Measurements from ENCODE around the gene SHC1.

Gene SHC1

GRCh38 chr1:154973344-154974101, 3.0 kb upstream of the SHC1 start:
- DNase-seq (ENCODE audit: low spot score): peak; percentile 88

GRCh38 chr1:154972517-154973343, 2.2 kb upstream of the SHC1 start:
- DNase-seq (ENCODE audit: low spot score): no peak

- DNase-seq (ENCODE audit: low spot score): no peak
These were observed 1.6 kb upstream of the SHC1 start for GRCh38 chr1:154972213-154972516.

- no peak for DNase-seq (ENCODE audit: low spot score)
These were observed 923 bp upstream of the SHC1 start for GRCh38 chr1:154971341-154971998.

GRCh38 chr1:154969860-154970452, 591 bp downstream of the SHC1 start:
- DNase-seq (ENCODE audit: low spot score): no peak

GRCh38 chr1:154969246-154969645, 1.3 kb downstream of the SHC1 start:
- DNase-seq (ENCODE audit: low spot score): no peak

- no peak for DNase-seq (ENCODE audit: low spot score)
These were observed 1.8 kb downstream of the SHC1 start for GRCh38 chr1:154968731-154969130.

GRCh38 chr1:154967331-154967950, 3.1 kb downstream of the SHC1 start:
- no peak for DNase-seq (ENCODE audit: low spot score)

- no peak for DNase-seq (ENCODE audit: low spot score)
These were observed 4.4 kb downstream of the SHC1 start for GRCh38 chr1:154966111-154966510.

- DNase-seq (ENCODE audit: low spot score): no peak
These were observed 6.2 kb downstream of the SHC1 start for GRCh38 chr1:154964359-154964758.

GRCh38 chr1:154963643-154964042, 6.9 kb downstream of the SHC1 start:
- no peak for DNase-seq (ENCODE audit: low spot score)

GRCh38 chr1:154962795-154963330, 7.7 kb downstream of the SHC1 start:
- DNase-seq (ENCODE audit: low spot score): no peak

- no peak for DNase-seq (ENCODE audit: low spot score)
These were observed 8.3 kb downstream of the SHC1 start for GRCh38 chr1:154962156-154962749.

GRCh38 chr1:154961207-154962155, 9.1 kb downstream of the SHC1 start, which contains the start of gene PYGO2:
Gene PYGO2, minus strand, starts transcription at chr1:154961782. Its CDS starts 206 bp downstream, at chr1:154961576.
- peak; percentile 71 for DNase-seq (ENCODE audit: low spot score)

GRCh38 chr1:154960446-154961136, 10.0 kb downstream of the SHC1 start:
- DNase-seq (ENCODE audit: low spot score): no peak

- no peak for DNase-seq (ENCODE audit: low spot score)
These were observed 11.1 kb downstream of the SHC1 start for GRCh38 chr1:154959426-154959780.

- DNase-seq (ENCODE audit: low spot score): no peak
These were observed 11.7 kb downstream of the SHC1 start for GRCh38 chr1:154958681-154959425.

- DNase-seq (ENCODE audit: low spot score): no peak
These were observed 12.5 kb downstream of the SHC1 start for GRCh38 chr1:154958036-154958435.

GRCh38 chr1:154957091-154957657, 13.4 kb downstream of the SHC1 start:
- DNase-seq (ENCODE audit: low spot score): no peak
